GM12878 (cell line): Measurements from ENCODE around the gene CD3E. TPM values are rescaled to one million over a fixed set of nuclear protein-coding genes. Genes with fewer than 3 reads are reported as not detected.
A peak's percentile ranks its signal among the peaks of the same experiment; 100 is the strongest.

Experiments
- ATAC-seq: fragments of 200-7000 bp; cut with Tn5 transposase; 3 replicates; pipeline ENCODE4 v1.9.1; 2020; ENCODE audit warnings: mild to moderate bottlenecking, moderate library complexity
- BruUV-seq: library from RNA; stranded (reverse); fragments of 400-500 nt; replicated peaks from 2 replicates; lab custom pipeline; 2021; lab: Mats Ljungman, UMichigan
- CTCF ChIA-PET: fragments of 300-600 bp; sonication (Branson Sonifier 250); formaldehyde crosslinking; extraction: SDS; loops from one replicate; lab custom pipeline; 2021; ENCODE audit warnings: inconsistent platforms; lab: Yijun Ruan, JAX
- POLR2A ChIA-PET: fragments of 350-600 bp; formaldehyde crosslinking; extraction: SDS; loops from one replicate; lab custom pipeline; 2021; ENCODE audit warnings: inconsistent platforms; lab: Charles Lee
- RAD21 ChIA-PET: fragments of 300-600 bp; sonication (Branson Sonifier 250); formaldehyde crosslinking; loops from one replicate; lab custom pipeline; 2023; ENCODE audit warnings: antibody characterized with exemption; ENCODE audit not compliant: unreplicated experiment; lab: Charles Lee
- SMC1A ChIA-PET: fragments of 300-600 bp; sonication (Branson Sonifier 250); formaldehyde crosslinking; loops from one replicate; lab custom pipeline; 2023; ENCODE audit not compliant: unreplicated experiment, uncharacterized antibody; lab: Charles Lee
- DNase-seq: peaks from one replicate; pipeline ENCODE4 v3.0.0-alpha.2; 2011; ENCODE audit warnings: low read depth, low spot score
- FAIRE-seq: peaks from 3 replicates; lab custom pipeline; 2011; peaks lifted over from hg19 to GRCh38; lab: Jason Lieb, UNC
- H2AFZ ChIP-seq: 2 replicates; pipeline ENCODE4 v1.6.0; 2011; ENCODE audit warnings: low read depth, low read length, control low read depth; ENCODE audit not compliant: control insufficient read depth
- H3K27ac ChIP-seq: 2 replicates; pipeline ENCODE4 v1.5.1; 2011; ENCODE audit warnings: control low read depth; ENCODE audit not compliant: control insufficient read depth, insufficient read depth
- H3K27me3 ChIP-seq, 2 experiments: replicated peaks in 1 of 2; 2 replicates each; pipeline versions ENCODE4 v1.6.0 to v1.6.1; 2011; ENCODE audit warnings: low read length in 1 of 2; ENCODE audit not compliant: control insufficient read depth in 2 of 2, insufficient read depth in 2 of 2
- H3K36me3 ChIP-seq, 2 experiments: 2 replicates each; pipeline ENCODE4 v1.5.1; 2011; ENCODE audit warnings: low read length in 1 of 2; ENCODE audit not compliant: control insufficient read depth in 2 of 2, insufficient read depth in 2 of 2
- H3K4me1 ChIP-seq: 2 replicates; pipeline ENCODE4 v1.6.1; 2011; ENCODE audit warnings: mild to moderate bottlenecking, low read length, moderate library complexity, mixed read lengths; ENCODE audit not compliant: control insufficient read depth, insufficient read depth
- H3K4me2 ChIP-seq: 2 replicates; pipeline ENCODE4 v1.6.0; 2011; ENCODE audit warnings: control low read depth; ENCODE audit not compliant: control insufficient read depth, insufficient read depth
- H3K4me3 ChIP-seq: fragments of 200-600 bp; sonication (generic); 2 replicates; pipeline ENCODE4 v1.5.1; 2016
- H3K79me2 ChIP-seq: 2 replicates; pipeline ENCODE4 v1.6.0; 2011; ENCODE audit warnings: low read length; ENCODE audit not compliant: control insufficient read depth, insufficient read depth
- H3K9ac ChIP-seq: 2 replicates; pipeline ENCODE4 v1.8.0; 2011; ENCODE audit warnings: low read length, control low read depth, mixed read lengths; ENCODE audit not compliant: control insufficient read depth, insufficient read depth
- H3K9me3 ChIP-seq: replicated peaks from 3 replicates; pipeline ENCODE4 v1.5.1; 2011; ENCODE audit warnings: mild to moderate bottlenecking, low read length; ENCODE audit not compliant: control insufficient read depth, insufficient read depth
- H4K20me1 ChIP-seq: 2 replicates; pipeline ENCODE4 v1.6.0; 2011; ENCODE audit not compliant: control insufficient read depth, insufficient read depth
- EED ChIP-seq: sonication (generic); IDR thresholded peaks from 2 replicates; pipeline ENCODE4 v1.6.1; 2016; ENCODE audit warnings: antibody characterized with exemption, low read depth
- MEF2B ChIP-seq: fragments of 450-650 bp; IDR thresholded peaks from 2 replicates; pipeline ENCODE4 v1.6.1; 2018; ENCODE audit warnings: mild to moderate bottlenecking, moderate library complexity; ENCODE audit not compliant: partially characterized antibody, poor library complexity, severe bottlenecking
- SMAD5 ChIP-seq: IDR thresholded peaks from 2 replicates; pipeline ENCODE4 v1.6.1; 2016; ENCODE audit warnings: antibody characterized with exemption, low read depth
- SRF ChIP-seq, 2 experiments: IDR thresholded peaks; 2 replicates each; pipeline ENCODE4 v1.6.1; 2011; ENCODE audit warnings: low read depth in 2 of 2, low read length in 2 of 2, mild to moderate bottlenecking in 1 of 2, moderate library complexity in 1 of 2
- SUPT20H ChIP-seq: IDR thresholded peaks from 2 replicates; pipeline ENCODE4 v1.6.1; 2011; ENCODE audit warnings: low read depth, mild to moderate bottlenecking, low read length, moderate library complexity, borderline replicate concordance; ENCODE audit not compliant: control insufficient read depth
- TCF3 ChIP-seq: IDR thresholded peaks from 2 replicates; pipeline ENCODE4 v1.6.1; 2012; ENCODE audit warnings: low read depth, mild to moderate bottlenecking, low read length, borderline replicate concordance; ENCODE audit not compliant: insufficient read depth
- TCF7 ChIP-seq: IDR thresholded peaks from 2 replicates; pipeline ENCODE4 v1.6.1; 2014; ENCODE audit warnings: antibody characterized with exemption, borderline replicate concordance
- WGBS: methylation state at CpG from one replicate; pipeline ENCODE4 v1.1.6; 2016; ENCODE audit warnings: low lambda C conversion rate; ENCODE audit not compliant: insufficient replicate concordance, insufficient coverage; ENCODE audit errors: missing lambda C conversion rate; 5-methylcytosine and 5-hydroxymethylcytosine counted together
- in situ Hi-C: fragments of 300-500 bp; cut with MboI; formaldehyde crosslinking; loops from 9 replicates; pipeline ENCODE4 v1.14.3; 2018; ENCODE audit warnings: mixed read lengths
- intact Hi-C: fragments of 100-400 bp; cut with micrococcal nuclease; formaldehyde crosslinking; loops from one replicate; pipeline ENCODE4 v1.14.2; 2022; ENCODE audit not compliant: unreplicated experiment
- polyA plus RNA-seq, 11 experiments: library from polyadenylated mRNA; depleted of rRNA in 4 of 11; unstranded in 6 of 11; stranded (reverse) in 5 of 11; fragments of >200 nt; fragmentation: Nextera tagmentation in 4 of 11; fragmentation: Illumina TruSeq in 1 of 11; extraction: Ambion mirVana in 4 of 11; extraction: Trizol in 1 of 11; gene quantifications; 1 replicate in 1 of 11; 2 replicates in 10 of 11; pipeline versions ENCODE4 v1.2.1 to v1.2.3, GENCODE V29; 2011 to 2016; ENCODE audit warnings: inconsistent platforms in 2 of 11, missing spikeins in 2 of 11, low read depth in 1 of 11
- total RNA-seq, 4 experiments: library from RNA; depleted of rRNA in 3 of 4; stranded (reverse); fragments of >200 nt in 3 of 4; fragmentation: Illumina TruSeq in 1 of 4; extraction: Trizol in 1 of 4; gene quantifications; 2 replicates each; pipeline versions ENCODE4 v1.2.1 to v1.2.3, GENCODE V29; 2013 to 2021
- TF ChIP-seq, protein P1 (sequence below): fragments of 450-650 bp; IDR thresholded peaks from 2 replicates; pipeline ENCODE4 v1.6.1; 2017; ENCODE audit warnings: mild to moderate bottlenecking, low read depth, inconsistent platforms; ENCODE audit not compliant: poor library complexity, severe bottlenecking
- TF ChIP-seq, protein P2 (sequence below): fragments of 450-650 bp; IDR thresholded peaks from 2 replicates; pipeline ENCODE4 v1.6.1; 2017; ENCODE audit warnings: mild to moderate bottlenecking, moderate library complexity

Gene CD3E
- total and polyA plus RNA-seq, 10 of the 15 experiments (the other 5 are each of a cell fraction or from before 2014, with no cell fraction given): 0.10 to 17.3 (median 3.8) TPM

DNA sequence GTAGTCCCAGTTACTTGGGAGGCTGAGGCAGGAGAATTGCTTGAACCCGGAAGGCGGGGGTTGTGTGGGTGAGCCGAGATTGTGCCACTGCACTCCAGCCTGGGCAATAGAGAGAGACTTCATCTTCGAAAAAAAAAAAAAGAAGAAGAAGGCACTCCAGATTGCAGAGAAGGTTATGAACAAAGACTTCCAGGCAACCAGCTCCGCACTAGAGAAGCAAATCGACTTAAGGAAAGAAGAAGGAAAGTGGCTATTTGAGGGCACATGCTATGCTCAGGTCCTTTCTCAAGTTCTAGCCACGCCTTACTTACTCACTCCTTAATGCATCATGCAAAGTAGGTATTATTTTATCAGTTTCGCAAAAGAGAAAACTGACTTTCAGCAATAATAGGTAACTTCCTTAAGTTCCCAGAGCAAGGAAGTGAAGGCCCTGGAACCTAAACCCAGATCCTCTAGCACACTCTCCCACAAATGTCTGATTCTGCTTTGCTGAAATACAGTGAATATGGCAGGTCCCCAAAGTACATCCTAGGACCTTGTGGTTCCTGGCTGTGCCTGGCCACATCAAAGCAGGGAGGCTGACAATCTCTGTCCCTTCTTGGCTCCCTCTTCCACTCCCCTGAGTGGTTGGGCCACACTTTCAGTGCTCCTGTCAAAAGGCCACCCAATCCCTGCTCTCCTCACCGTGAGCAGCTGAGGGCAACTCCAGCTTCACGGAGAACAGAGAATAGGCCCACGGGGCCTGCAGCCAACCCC, 14.2 kb downstream of the CD3E start:
- Histone ChIP-seq H3K27ac (no peak overlapping the region), H3K36me3 (no peaks in the 10 kb centered on the region), H3K4me3 (no peak overlapping the region), H4K20me1 (no peaks in the 10 kb centered on the region), H3K79me2 (no peaks in the 10 kb centered on the region), H3K4me1 (peaks cover 31% of the 10 kb centered on the region), H2AFZ (no peak overlapping the region), H3K9ac (no peak overlapping the region), H3K4me2 (no peak overlapping the region), H3K9me3 (no peaks in the 10 kb centered on the region), H3K27me3 (no peaks in the 10 kb centered on the region)
- ATAC-seq (no peak), DNase-seq (no peak), FAIRE-seq (no peak)
- CTCF ChIA-PET: interaction anchor here (0.7 kb wide), 1 partner anchor 642 kb away, joined by 3 read pairs; no protein-coding TSS in a partner anchor
- TF ChIP-seq TCF7: 0 out of 2 replicates have a peak, but pooled peaks have one; percentile 40
- TF ChIP-seq, protein P1, sequence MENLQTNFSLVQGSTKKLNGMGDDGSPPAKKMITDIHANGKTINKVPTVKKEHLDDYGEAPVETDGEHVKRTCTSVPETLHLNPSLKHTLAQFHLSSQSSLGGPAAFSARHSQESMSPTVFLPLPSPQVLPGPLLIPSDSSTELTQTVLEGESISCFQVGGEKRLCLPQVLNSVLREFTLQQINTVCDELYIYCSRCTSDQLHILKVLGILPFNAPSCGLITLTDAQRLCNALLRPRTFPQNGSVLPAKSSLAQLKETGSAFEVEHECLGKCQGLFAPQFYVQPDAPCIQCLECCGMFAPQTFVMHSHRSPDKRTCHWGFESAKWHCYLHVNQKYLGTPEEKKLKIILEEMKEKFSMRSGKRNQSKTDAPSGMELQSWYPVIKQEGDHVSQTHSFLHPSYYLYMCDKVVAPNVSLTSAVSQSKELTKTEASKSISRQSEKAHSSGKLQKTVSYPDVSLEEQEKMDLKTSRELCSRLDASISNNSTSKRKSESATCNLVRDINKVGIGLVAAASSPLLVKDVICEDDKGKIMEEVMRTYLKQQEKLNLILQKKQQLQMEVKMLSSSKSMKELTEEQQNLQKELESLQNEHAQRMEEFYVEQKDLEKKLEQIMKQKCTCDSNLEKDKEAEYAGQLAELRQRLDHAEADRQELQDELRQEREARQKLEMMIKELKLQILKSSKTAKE: no peak
- SMC1A ChIA-PET: interaction anchor here (0.5 to 1.1 kb wide), 3 partner anchors 23 to 459 kb away, joined by 3 to 5 read pairs (median 3); no protein-coding TSS in a partner anchor
- intact Hi-C loops (no loop called here), in situ Hi-C loops (no loop called here)
- POLR2A ChIA-PET: interaction anchor here (0.6 kb wide), 1 partner anchor 91 kb away, joined by 3 read pairs; no protein-coding TSS in a partner anchor
- 72% methylated on average over 10 of the region's 11 CpGs for WGBS
- RAD21 ChIA-PET: interaction anchor here (0.6 to 1.3 kb wide), 3 partner anchors 15 to 27 kb away, joined by 3 to 4 read pairs (median 3); no protein-coding TSS in a partner anchor
- BruUV-seq: no TSS peak

DNA sequence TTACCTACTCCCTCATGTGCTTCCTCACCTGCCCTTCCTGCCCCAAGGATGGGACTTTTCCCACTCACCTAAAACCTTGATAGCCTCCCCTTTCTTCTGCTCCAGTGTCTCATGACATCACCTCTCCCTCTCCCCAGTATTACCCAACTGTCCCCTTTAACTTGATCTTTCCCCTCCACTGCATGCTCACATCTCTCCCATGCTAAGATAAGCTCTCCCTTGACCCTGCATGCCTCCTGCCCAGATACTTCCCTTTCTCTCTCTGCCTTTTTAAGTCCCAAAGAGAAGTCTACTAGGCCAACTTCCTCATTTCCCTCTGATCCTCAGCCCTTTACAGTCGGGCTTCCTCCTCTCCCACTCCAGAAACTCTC, 14.8 kb downstream of the CD3E start:
- no peak for FAIRE-seq
- Histone ChIP-seq H3K4me3 (no peak overlapping the region), H3K4me2 (no peak overlapping the region), H3K79me2 (no peaks in the 10 kb centered on the region), H3K27me3 (no peaks in the 10 kb centered on the region), H3K36me3 (no peaks in the 10 kb centered on the region), H2AFZ (no peak overlapping the region), H3K4me1 (peaks cover 31% of the 10 kb centered on the region), H3K9ac (no peak overlapping the region), H3K9me3 (no peaks in the 10 kb centered on the region), H3K27ac (no peak overlapping the region), H4K20me1 (no peaks in the 10 kb centered on the region)
- ChIA-PET SMC1A (no interaction called here), POLR2A (no interaction called here), CTCF (no interaction called here), RAD21 (interaction anchor here (1.2 kb wide), 1 partner anchor 19 kb away, joined by 5 read pairs; no protein-coding TSS in a partner anchor)
- no peak for ATAC-seq
- intact Hi-C loops: no loop called here
- BruUV-seq: no TSS peak
- in situ Hi-C loops: no loop called here
- WGBS: 50% methylated on average over 1 of the region's 1 CpG
- no peak for DNase-seq
- TF ChIP-seq, protein P2, sequence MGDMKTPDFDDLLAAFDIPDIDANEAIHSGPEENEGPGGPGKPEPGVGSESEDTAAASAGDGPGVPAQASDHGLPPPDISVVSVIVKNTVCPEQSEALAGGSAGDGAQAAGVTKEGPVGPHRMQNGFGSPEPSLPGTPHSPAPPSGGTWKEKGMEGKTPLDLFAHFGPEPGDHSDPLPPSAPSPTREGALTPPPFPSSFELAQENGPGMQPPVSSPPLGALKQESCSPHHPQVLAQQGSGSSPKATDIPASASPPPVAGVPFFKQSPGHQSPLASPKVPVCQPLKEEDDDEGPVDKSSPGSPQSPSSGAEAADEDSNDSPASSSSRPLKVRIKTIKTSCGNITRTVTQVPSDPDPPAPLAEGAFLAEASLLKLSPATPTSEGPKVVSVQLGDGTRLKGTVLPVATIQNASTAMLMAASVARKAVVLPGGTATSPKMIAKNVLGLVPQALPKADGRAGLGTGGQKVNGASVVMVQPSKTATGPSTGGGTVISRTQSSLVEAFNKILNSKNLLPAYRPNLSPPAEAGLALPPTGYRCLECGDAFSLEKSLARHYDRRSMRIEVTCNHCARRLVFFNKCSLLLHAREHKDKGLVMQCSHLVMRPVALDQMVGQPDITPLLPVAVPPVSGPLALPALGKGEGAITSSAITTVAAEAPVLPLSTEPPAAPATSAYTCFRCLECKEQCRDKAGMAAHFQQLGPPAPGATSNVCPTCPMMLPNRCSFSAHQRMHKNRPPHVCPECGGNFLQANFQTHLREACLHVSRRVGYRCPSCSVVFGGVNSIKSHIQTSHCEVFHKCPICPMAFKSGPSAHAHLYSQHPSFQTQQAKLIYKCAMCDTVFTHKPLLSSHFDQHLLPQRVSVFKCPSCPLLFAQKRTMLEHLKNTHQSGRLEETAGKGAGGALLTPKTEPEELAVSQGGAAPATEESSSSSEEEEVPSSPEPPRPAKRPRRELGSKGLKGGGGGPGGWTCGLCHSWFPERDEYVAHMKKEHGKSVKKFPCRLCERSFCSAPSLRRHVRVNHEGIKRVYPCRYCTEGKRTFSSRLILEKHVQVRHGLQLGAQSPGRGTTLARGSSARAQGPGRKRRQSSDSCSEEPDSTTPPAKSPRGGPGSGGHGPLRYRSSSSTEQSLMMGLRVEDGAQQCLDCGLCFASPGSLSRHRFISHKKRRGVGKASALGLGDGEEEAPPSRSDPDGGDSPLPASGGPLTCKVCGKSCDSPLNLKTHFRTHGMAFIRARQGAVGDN: no peak
- TF ChIP-seq SMAD5 (no peak), SUPT20H (no peak), SRF (IDR thresholded peaks at IDR 0.05; ENCODE audit: low read depth in 2 of 2, low read length in 2 of 2) (no peak), MEF2B (no peak), TCF3 (no peak), EED (0 out of 2 replicates have a peak, but pooled peaks have one; percentile 23)
